Endodermal cell (in vitro differentiated cells): Measurements from ENCODE around the gene SLC6A8. TPM values are rescaled to one million over a fixed set of nuclear protein-coding genes. Genes with fewer than 3 reads are reported as not detected.

Experiments
- DNase-seq: peaks from one replicate; pipeline ENCODE4 v3.0.0-alpha.2; 2017
- H3K27ac ChIP-seq: 2 replicates; pipeline ENCODE4 v1.5.1; 2013; ENCODE audit warnings: mild to moderate bottlenecking, low read depth, low read length, moderate library complexity
- H3K27me3 ChIP-seq: 2 replicates; pipeline ENCODE4 v1.6.1; 2013; ENCODE audit warnings: mild to moderate bottlenecking, low read length, moderate library complexity; ENCODE audit not compliant: insufficient read depth, control insufficient read depth, poor library complexity, severe bottlenecking
- H3K36me3 ChIP-seq: 2 replicates; pipeline ENCODE4 v1.7.0; 2013; ENCODE audit warnings: mild to moderate bottlenecking, low read length, moderate library complexity; ENCODE audit not compliant: control insufficient read depth, insufficient read depth
- H3K4me1 ChIP-seq: one replicate; pipeline ENCODE4 v1.7.0; 2013; ENCODE audit warnings: low read length; ENCODE audit not compliant: control insufficient read depth, insufficient read depth
- H3K4me3 ChIP-seq: 2 replicates; pipeline ENCODE4 v1.5.1; 2013; ENCODE audit warnings: mild to moderate bottlenecking, low read length, moderate library complexity
- H3K9ac ChIP-seq: 2 replicates; pipeline ENCODE4 v1.6.1; 2013; ENCODE audit warnings: mild to moderate bottlenecking, low read length, moderate library complexity; ENCODE audit not compliant: poor library complexity, severe bottlenecking; ENCODE audit errors: extremely low read depth
- H3K9me3 ChIP-seq: 2 replicates; pipeline ENCODE4 v1.6.1; 2013; ENCODE audit warnings: mild to moderate bottlenecking, low read length, moderate library complexity; ENCODE audit not compliant: control insufficient read depth
- H3K27ac Mint-ChIP-seq: 2 replicates; pipeline ENCODE4 v1.8.0; 2020; ENCODE audit warnings: mixed read lengths
- H3K27me3 Mint-ChIP-seq: 2 replicates; pipeline ENCODE4 v1.8.0; 2021; ENCODE audit warnings: mild to moderate bottlenecking, mixed read lengths; ENCODE audit not compliant: insufficient read depth
- H3K36me3 Mint-ChIP-seq: 2 replicates; pipeline ENCODE4 v1.8.0; 2020; ENCODE audit warnings: low read depth, mixed read lengths
- H3K4me1 Mint-ChIP-seq: 2 replicates; pipeline ENCODE4 v1.8.0; 2020; ENCODE audit warnings: mixed read lengths
- H3K4me3 Mint-ChIP-seq: 2 replicates; pipeline ENCODE4 v1.8.0; 2020; ENCODE audit warnings: mild to moderate bottlenecking, moderate library complexity, mixed read lengths
- H3K9me3 Mint-ChIP-seq: 2 replicates; pipeline ENCODE4 v1.8.0; 2020; ENCODE audit warnings: mild to moderate bottlenecking, mixed read lengths
- CTCF ChIP-seq: fragments of 200-600 bp; sonication (generic); conservative IDR thresholded peaks from 2 replicates; pipeline ENCODE4 v1.5.0; 2021; ENCODE audit warnings: antibody characterized with exemption, mild to moderate bottlenecking
- WGBS, 2 experiments: methylation state at CpG; one replicate each; pipeline versions ENCODE4 v1.1.5 to v1.1.7; 2013; ENCODE audit warnings: missing lambda C conversion rate in 2 of 2, mixed read lengths in 1 of 2; ENCODE audit not compliant: insufficient coverage in 1 of 2, insufficient read length in 1 of 2; 5-methylcytosine and 5-hydroxymethylcytosine counted together
- total RNA-seq, 2 donors: library from RNA; stranded (reverse); fragmentation: NEBNext Ultra II Directional in 1 of 2; extraction: Animal tissue kit (Norgen Biotek cat#: 25700) in 1 of 2; gene quantifications; 2 replicates in 1 of 2; 3 replicates in 1 of 2; pipeline ENCODE4 v1.2.1, GENCODE V29; 2021

SLC6A8 gene
- total RNA-seq, 2 donors from 2014 or later, result 57.6 to 121 TPM

GRCh38 chrX:153639177-153640044 is 48.3 kb upstream of the SLC6A8 start:
- TF ChIP-seq CTCF, result no peak
- Histone ChIP-seq H3K9me3 (no peaks in the 10 kb centered on the region), H3K27ac (no peak overlapping the region), H3K36me3 (no peaks in the 10 kb centered on the region), H3K4me1 (no peaks in the 10 kb centered on the region), H3K4me3 (no peak overlapping the region), H3K9ac (no peak overlapping the region), H3K27me3 (peaks cover 34% of the 10 kb centered on the region)
- H3K4me3 Mint-ChIP-seq, result no peak overlapping the region
- peaks cover 53% of the 10 kb centered on the region for H3K9me3 Mint-ChIP-seq
- H3K4me1 Mint-ChIP-seq, result peaks cover 3% of the 10 kb centered on the region
- H3K36me3 Mint-ChIP-seq, result no peaks in the 10 kb centered on the region
- 70 to 87% methylated on average over 2 to 27 of the region's 28 CpGs for WGBS, 2 experiments
- no peak overlapping the region for H3K27ac Mint-ChIP-seq
- DNase-seq, result no peak
- H3K27me3 Mint-ChIP-seq, result peaks cover 52% of the 10 kb centered on the region

- Mint-ChIP-seq H3K9me3 (peaks cover 52% of the 10 kb centered on the region), H3K36me3 (no peaks in the 10 kb centered on the region), H3K27me3 (peaks cover 54% of the 10 kb centered on the region), H3K4me1 (peaks cover 3% of the 10 kb centered on the region), H3K4me3 (no peak overlapping the region), H3K27ac (no peak overlapping the region)
- no peak for TF ChIP-seq CTCF
- peak; percentile 33 for DNase-seq
- Histone ChIP-seq H3K36me3 (no peaks in the 10 kb centered on the region), H3K27ac (no peak overlapping the region), H3K27me3 (peaks cover 41% of the 10 kb centered on the region), H3K4me1 (no peaks in the 10 kb centered on the region), H3K9me3 (no peaks in the 10 kb centered on the region), H3K9ac (no peak overlapping the region), H3K4me3 (no peak overlapping the region)
- WGBS, 2 experiments, result 90% methylated on average over 22 of the region's 23 CpGs; no CpG with 5 or more reads in 1 of the 2 experiments
Observed at GRCh38 chrX:153640045-153640686, 47.6 kb upstream of the SLC6A8 start.

GRCh38 chrX:153640736-153641575 is 46.8 kb upstream of the SLC6A8 start:
- Histone ChIP-seq H3K27ac (no peak overlapping the region), H3K36me3 (no peaks in the 10 kb centered on the region), H3K4me1 (no peaks in the 10 kb centered on the region), H3K27me3 (peaks cover 49% of the 10 kb centered on the region), H3K9me3 (no peaks in the 10 kb centered on the region), H3K9ac (no peak overlapping the region), H3K4me3 (no peak overlapping the region)
- peaks cover 62% of the 10 kb centered on the region for H3K27me3 Mint-ChIP-seq
- no peak for TF ChIP-seq CTCF
- H3K4me1 Mint-ChIP-seq, result peaks cover 3% of the 10 kb centered on the region
- WGBS, 2 experiments, result 62 to 87% methylated on average over 3 to 26 of the region's 26 CpGs
- no peaks in the 10 kb centered on the region for H3K36me3 Mint-ChIP-seq
- H3K27ac Mint-ChIP-seq, result no peak overlapping the region
- DNase-seq, result peak; percentile 54
- peaks cover 52% of the 10 kb centered on the region for H3K9me3 Mint-ChIP-seq
- H3K4me3 Mint-ChIP-seq, result no peak overlapping the region
